HG03354 (cell line): ENCODE results near the gene SPDYE2.
"Not testable (repeated sequence)": the region's sequence is repeated elsewhere in the genome, so short reads cannot be mapped to it uniquely, and the experiment has no call there.

ENCODE experiments used
- ATAC-seq: cut with Tn5 transposase; IDR thresholded peaks from one replicate; pipeline ENCODE4 v1.9.1; 2021; ENCODE audit warnings: mild to moderate bottlenecking; ENCODE audit not compliant: unreplicated experiment, poor library complexity, severe bottlenecking

The SPDYE2 gene

GRCh38 chr7:102535062-102535615 is 15.9 kb upstream of the SPDYE2 start:
- not testable (repeated sequence) for ATAC-seq

GRCh38 chr7:102540604-102541003 is 10.4 kb upstream of the SPDYE2 start:
- not testable (repeated sequence) for ATAC-seq

GRCh38 chr7:102542083-102542482 is 8.9 kb upstream of the SPDYE2 start:
- not testable (repeated sequence) for ATAC-seq

- ATAC-seq, result not testable (repeated sequence)
These were observed 8.3 kb upstream of the SPDYE2 start for GRCh38 chr7:102542771-102543170.

GRCh38 chr7:102543596-102543995 is 7.4 kb upstream of the SPDYE2 start, which contains the start of gene UPK3BL2:
TSS of gene UPK3BL2 (minus strand) at chr7:102543696. CDS start at chr7:102543636, 60 bp downstream.
- not testable (repeated sequence) for ATAC-seq

GRCh38 chr7:102544372-102544771 is 6.7 kb upstream of the SPDYE2 start:
- ATAC-seq, result not testable (repeated sequence)

GRCh38 chr7:102545288-102545687 is 5.7 kb upstream of the SPDYE2 start:
- ATAC-seq, result not testable (repeated sequence)

GRCh38 chr7:102546353-102546752 is 4.7 kb upstream of the SPDYE2 start:
- ATAC-seq, result peak; percentile 78

- ATAC-seq, result not testable (repeated sequence)
These were observed 17.6 kb downstream of the SPDYE2 start for GRCh38 chr7:102568620-102569019.

- ATAC-seq, result peak; percentile 90
These were observed 21.5 kb downstream of the SPDYE2 start, which contains the start of gene POLR2J3 for GRCh38 chr7:102572261-102573239. TSS of gene POLR2J3 (minus strand) at chr7:102572583. CDS start at chr7:102572521, 62 bp downstream.

GRCh38 chr7:102574607-102575006 is 23.6 kb downstream of the SPDYE2 start:
- not testable (repeated sequence) for ATAC-seq

- ATAC-seq, result not testable (repeated sequence)
These were observed 25.3 kb downstream of the SPDYE2 start for GRCh38 chr7:102576363-102576762.

GRCh38 chr7:102577315-102578240 is 26.6 kb downstream of the SPDYE2 start:
- ATAC-seq, result not testable (repeated sequence)

- ATAC-seq, result not testable (repeated sequence)
These were observed 27.5 kb downstream of the SPDYE2 start for GRCh38 chr7:102578486-102578885.

GRCh38 chr7:102581722-102582121 is 30.7 kb downstream of the SPDYE2 start:
- ATAC-seq, result not testable (repeated sequence)

- ATAC-seq, result not testable (repeated sequence)
These were observed 32.5 kb downstream of the SPDYE2 start for GRCh38 chr7:102583495-102583894.

GRCh38 chr7:102589857-102590256 is 38.8 kb downstream of the SPDYE2 start:
- peak; percentile 44 for ATAC-seq

- peak; percentile 58 for ATAC-seq
These were observed 41.5 kb downstream of the SPDYE2 start for GRCh38 chr7:102592477-102593019.

- ATAC-seq, result peak; percentile 65
These were observed 42.8 kb downstream of the SPDYE2 start for GRCh38 chr7:102593637-102594334.
